ENCODE results near the gene CDH23.
A peak's percentile ranks its signal among the peaks of the same experiment; 100 is the strongest.

The CDH23 gene

GRCh38 chr10:71714031-71714410 is 317.3 kb downstream of the CDH23 start:
- Histone ChIP-seq H3K27me3 (ENCODE audit: insufficient read depth, low read length, poor library complexity, severe bottlenecking) (no peaks in the 10 kb centered on the region), H3K4me1 (ENCODE audit: insufficient read depth, low read length, poor library complexity, severe bottlenecking) (peaks cover 25% of the 10 kb centered on the region), H3K79me2 (ENCODE audit: insufficient read depth, low read length) (no peaks in the 10 kb centered on the region), H2AFZ (ENCODE audit: low read length) (peak overlapping the region; percentile 81), H3K9ac (ENCODE audit: low read depth, low read length, poor library complexity, severe bottlenecking) (peak overlapping the region; percentile 65), H3K4me2 (ENCODE audit: low read depth, low read length, poor library complexity, severe bottlenecking) (peak overlapping the region; percentile 40), H3K4me3 (ENCODE audit: low read length, poor library complexity, severe bottlenecking) (no peak overlapping the region), H3K9me3 (ENCODE audit: insufficient read depth, low read depth, low read length) (no peaks in the 10 kb centered on the region), H3K36me3 (ENCODE audit: insufficient read depth, low read length) (no peaks in the 10 kb centered on the region), H3F3A (ENCODE audit: low read depth) (no peaks in the 10 kb centered on the region), H4K20me1 (ENCODE audit: insufficient read depth, low read length, poor library complexity, severe bottlenecking) (no peaks in the 10 kb centered on the region), H3K9me2 (replicated peaks; ENCODE audit: low read depth, low read length) (no peaks in the 10 kb centered on the region)
- TF ChIP-seq CTCF (conservative IDR thresholded peaks at IDR 0.05; ENCODE audit: low read length) (no peak), EZH2phosphoT487 (IDR thresholded peaks at IDR 0.05; ENCODE audit: borderline replicate concordance) (no peak)

- Histone ChIP-seq H3K36me3 (ENCODE audit: insufficient read depth, low read length) (no peaks in the 10 kb centered on the region), H3K27me3 (ENCODE audit: insufficient read depth, low read length, poor library complexity, severe bottlenecking) (no peaks in the 10 kb centered on the region), H3K4me1 (ENCODE audit: insufficient read depth, low read length, poor library complexity, severe bottlenecking) (peaks cover 25% of the 10 kb centered on the region), H3K9me3 (ENCODE audit: insufficient read depth, low read depth, low read length) (no peaks in the 10 kb centered on the region), H3K4me2 (ENCODE audit: low read depth, low read length, poor library complexity, severe bottlenecking) (no peak overlapping the region), H3K9ac (ENCODE audit: low read depth, low read length, poor library complexity, severe bottlenecking) (peak overlapping the region; percentile 65), H4K20me1 (ENCODE audit: insufficient read depth, low read length, poor library complexity, severe bottlenecking) (no peaks in the 10 kb centered on the region), H3K79me2 (ENCODE audit: insufficient read depth, low read length) (no peaks in the 10 kb centered on the region), H3K4me3 (ENCODE audit: low read length, poor library complexity, severe bottlenecking) (no peak overlapping the region), H3K9me2 (replicated peaks; ENCODE audit: low read depth, low read length) (no peaks in the 10 kb centered on the region), H2AFZ (ENCODE audit: low read length) (no peak overlapping the region), H3F3A (ENCODE audit: low read depth) (no peaks in the 10 kb centered on the region)
- TF ChIP-seq EZH2phosphoT487 (IDR thresholded peaks at IDR 0.05; ENCODE audit: borderline replicate concordance) = no peak
- TF ChIP-seq CTCF (conservative IDR thresholded peaks at IDR 0.05; ENCODE audit: low read length) = no peak
These were observed 317.9 kb downstream of the CDH23 start for GRCh38 chr10:71714592-71714991.

GRCh38 chr10:71715026-71715425 is 318.3 kb downstream of the CDH23 start:
- Histone ChIP-seq H3K79me2 (ENCODE audit: insufficient read depth, low read length) (no peaks in the 10 kb centered on the region), H3K36me3 (ENCODE audit: insufficient read depth, low read length) (no peaks in the 10 kb centered on the region), H4K20me1 (ENCODE audit: insufficient read depth, low read length, poor library complexity, severe bottlenecking) (no peaks in the 10 kb centered on the region), H3K9me3 (ENCODE audit: insufficient read depth, low read depth, low read length) (no peaks in the 10 kb centered on the region), H3K9me2 (replicated peaks; ENCODE audit: low read depth, low read length) (no peaks in the 10 kb centered on the region), H3K4me1 (ENCODE audit: insufficient read depth, low read length, poor library complexity, severe bottlenecking) (peaks cover 25% of the 10 kb centered on the region), H2AFZ (ENCODE audit: low read length) (no peak overlapping the region), H3F3A (ENCODE audit: low read depth) (no peaks in the 10 kb centered on the region), H3K4me2 (ENCODE audit: low read depth, low read length, poor library complexity, severe bottlenecking) (no peak overlapping the region), H3K4me3 (ENCODE audit: low read length, poor library complexity, severe bottlenecking) (no peak overlapping the region), H3K9ac (ENCODE audit: low read depth, low read length, poor library complexity, severe bottlenecking) (no peak overlapping the region), H3K27me3 (ENCODE audit: insufficient read depth, low read length, poor library complexity, severe bottlenecking) (no peaks in the 10 kb centered on the region)
- TF ChIP-seq EZH2phosphoT487 (IDR thresholded peaks at IDR 0.05; ENCODE audit: borderline replicate concordance) (no peak), CTCF (conservative IDR thresholded peaks at IDR 0.05; ENCODE audit: low read length) (no peak)

All from Loucy (cell line).